CD4-positive, alpha-beta T cell treated with Interleukin-6 at 100 ng/mL for 8 hours (primary cell): ENCODE results near the gene RNF138.
"Not testable (repeated sequence)": the region's sequence is repeated elsewhere in the genome, so short reads cannot be mapped to it uniquely, and the experiment has no call there.

Source experiments
- DNase-seq: peaks from one replicate; pipeline ENCODE4 v3.0.0-alpha.2; 2020; ENCODE audit warnings: mixed read lengths, low spot score

RNF138 gene

GRCh38 chr18:32175265-32175664, 83.6 kb downstream of the RNF138 start:
- no peak for DNase-seq

DNA sequence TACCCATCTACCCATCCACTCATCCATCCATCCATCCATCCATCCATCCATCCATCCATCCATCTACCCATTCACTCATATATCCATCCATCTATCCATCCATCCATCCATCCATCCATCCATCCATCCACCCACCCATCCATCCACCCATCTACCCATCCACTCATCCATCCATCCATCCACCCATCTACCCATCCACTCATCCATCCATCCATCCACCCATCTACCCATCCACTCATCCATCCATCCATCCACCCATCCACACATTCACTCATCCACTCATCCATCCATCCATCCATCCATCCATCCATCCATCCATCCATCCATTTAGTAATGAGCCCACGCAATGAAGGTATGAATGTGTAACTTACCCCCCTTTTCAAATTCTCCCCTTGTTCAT, 85.1 kb downstream of the RNF138 start:
- not testable (repeated sequence) for DNase-seq

GRCh38 chr18:32177530-32177929, 85.9 kb downstream of the RNF138 start:
- no peak for DNase-seq
